Measurements from ENCODE around the gene SSNA1.

DNA sequence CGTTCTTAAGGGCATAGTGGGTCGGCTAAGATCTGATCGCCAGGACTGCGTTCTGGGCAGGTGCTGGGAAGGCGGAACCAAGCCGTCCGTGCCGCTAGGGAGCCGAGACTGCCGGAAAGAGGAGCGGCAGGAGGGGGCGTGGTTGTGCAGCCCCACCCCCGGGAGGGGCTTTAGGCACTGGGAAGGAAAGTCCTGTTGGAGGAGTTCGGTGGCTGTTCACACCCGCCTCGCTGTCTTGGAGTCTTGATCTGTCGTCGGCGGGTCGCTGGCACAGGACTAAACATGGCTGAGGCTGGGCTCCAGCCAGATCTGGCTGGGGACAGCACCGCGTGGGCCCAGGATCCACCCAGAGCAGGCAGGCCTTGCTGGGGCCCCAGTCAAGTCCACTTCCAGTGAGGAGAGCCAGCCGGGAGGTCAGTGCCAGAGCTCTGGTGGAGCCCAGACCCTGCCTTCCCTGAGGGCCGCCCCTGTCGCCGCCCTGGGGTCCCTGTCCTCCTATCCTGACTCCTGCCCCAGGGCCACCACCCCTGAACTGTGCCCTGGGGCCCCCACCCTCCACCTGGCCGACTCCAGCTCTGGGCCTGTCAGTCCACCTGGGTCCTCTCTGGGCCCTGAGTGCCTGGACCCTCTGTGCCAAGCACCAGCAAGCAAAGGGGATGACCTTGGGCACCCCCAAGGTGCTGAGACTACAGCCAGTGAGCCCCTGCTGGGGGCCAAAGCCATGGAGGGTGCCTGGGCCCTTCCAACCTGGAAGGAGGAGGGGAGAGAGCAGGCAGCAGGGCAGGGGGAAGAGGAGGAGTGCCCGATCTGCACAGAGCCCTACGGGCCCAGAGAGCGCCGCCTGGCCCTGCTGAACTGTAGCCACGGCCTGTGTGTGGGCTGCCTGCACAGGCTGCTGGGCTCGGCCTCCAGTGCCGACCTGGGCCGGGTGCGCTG lies 29.1 kb downstream of the SSNA1 start:
- no peak for TF ChIP-seq EZH2 (IDR thresholded peaks at IDR 0.05; ENCODE audit: borderline replicate concordance, low read depth, low read length, severe bottlenecking)
- TF ChIP-seq, protein P1, sequence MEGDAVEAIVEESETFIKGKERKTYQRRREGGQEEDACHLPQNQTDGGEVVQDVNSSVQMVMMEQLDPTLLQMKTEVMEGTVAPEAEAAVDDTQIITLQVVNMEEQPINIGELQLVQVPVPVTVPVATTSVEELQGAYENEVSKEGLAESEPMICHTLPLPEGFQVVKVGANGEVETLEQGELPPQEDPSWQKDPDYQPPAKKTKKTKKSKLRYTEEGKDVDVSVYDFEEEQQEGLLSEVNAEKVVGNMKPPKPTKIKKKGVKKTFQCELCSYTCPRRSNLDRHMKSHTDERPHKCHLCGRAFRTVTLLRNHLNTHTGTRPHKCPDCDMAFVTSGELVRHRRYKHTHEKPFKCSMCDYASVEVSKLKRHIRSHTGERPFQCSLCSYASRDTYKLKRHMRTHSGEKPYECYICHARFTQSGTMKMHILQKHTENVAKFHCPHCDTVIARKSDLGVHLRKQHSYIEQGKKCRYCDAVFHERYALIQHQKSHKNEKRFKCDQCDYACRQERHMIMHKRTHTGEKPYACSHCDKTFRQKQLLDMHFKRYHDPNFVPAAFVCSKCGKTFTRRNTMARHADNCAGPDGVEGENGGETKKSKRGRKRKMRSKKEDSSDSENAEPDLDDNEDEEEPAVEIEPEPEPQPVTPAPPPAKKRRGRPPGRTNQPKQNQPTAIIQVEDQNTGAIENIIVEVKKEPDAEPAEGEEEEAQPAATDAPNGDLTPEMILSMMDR (IDR thresholded peaks at IDR 0.05; ENCODE audit: borderline replicate concordance, extremely low read depth, low read length, poor library complexity, severe bottlenecking): no peak

All from DND-41 (cell line).